Activated T-helper 9 cell treated with anti-CD3 and anti-CD28 coated beads, Interleukin-2, amount 50 U/mL, for 16 hours (primary cell): ENCODE measurements around the gene DGKQ.
A peak's percentile ranks its signal among the peaks of the same experiment; 100 is the strongest.
"Not testable (repeated sequence)": the region's sequence is repeated elsewhere in the genome, so short reads cannot be mapped to it uniquely, and the experiment has no call there.

ENCODE experiments used
- DNase-seq: peaks from one replicate; pipeline ENCODE4 v3.0.0-alpha.2; 2020; ENCODE audit warnings: low read depth

DGKQ gene

DNA sequence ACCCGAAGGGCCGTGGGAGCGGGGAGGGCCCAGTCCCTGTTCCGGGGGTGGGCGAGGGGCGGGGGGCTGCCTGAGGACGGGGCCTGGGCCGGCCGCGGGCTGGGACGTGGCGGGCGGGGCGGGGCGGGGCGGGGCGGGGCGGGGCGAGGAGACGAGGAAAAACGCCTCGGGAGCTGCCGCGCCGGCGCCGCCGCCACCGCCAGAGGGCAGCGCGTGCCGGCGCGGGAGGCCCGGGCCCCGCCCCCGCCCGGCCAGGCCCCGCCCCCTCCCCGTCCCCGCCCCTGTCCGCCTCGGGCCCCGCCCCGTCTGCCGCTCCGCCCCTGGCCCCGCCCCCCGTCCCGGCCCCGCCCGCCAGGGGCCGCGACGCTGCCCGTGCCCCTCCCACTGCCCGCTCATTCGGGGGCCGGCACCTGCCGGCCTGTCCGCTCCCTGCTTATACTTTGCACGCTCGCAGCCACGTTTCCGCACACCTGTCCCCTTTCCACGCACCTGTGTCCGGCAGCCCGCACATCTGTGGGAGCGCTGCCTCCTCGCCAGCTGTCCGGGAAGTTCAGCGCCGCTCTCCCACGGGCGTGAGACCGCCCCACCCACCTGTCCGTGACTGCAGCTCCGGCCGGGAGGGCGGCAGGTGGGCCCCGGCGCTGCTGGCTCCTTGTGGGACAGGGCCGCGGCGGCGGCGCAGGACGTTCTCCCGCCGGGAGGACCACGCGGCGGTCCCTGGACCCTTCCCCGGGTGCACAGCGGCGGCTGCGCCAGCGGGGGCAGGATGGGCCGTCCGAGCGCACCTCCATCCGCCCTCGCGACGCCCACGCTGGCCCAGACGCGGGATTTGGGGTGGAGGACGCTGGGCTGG lies 36.4 kb upstream of the DGKQ start:
- DNase-seq: peak; percentile 70

GRCh38 chr4:1008840-1009541 lies 35.6 kb upstream of the DGKQ start:
- peak; percentile 21 for DNase-seq

- no peak for DNase-seq
Measured at GRCh38 chr4:1006856-1007255, 33.5 kb upstream of the DGKQ start.

- no peak for DNase-seq
Measured at GRCh38 chr4:1004557-1005485, 31.5 kb upstream of the DGKQ start.

DNA sequence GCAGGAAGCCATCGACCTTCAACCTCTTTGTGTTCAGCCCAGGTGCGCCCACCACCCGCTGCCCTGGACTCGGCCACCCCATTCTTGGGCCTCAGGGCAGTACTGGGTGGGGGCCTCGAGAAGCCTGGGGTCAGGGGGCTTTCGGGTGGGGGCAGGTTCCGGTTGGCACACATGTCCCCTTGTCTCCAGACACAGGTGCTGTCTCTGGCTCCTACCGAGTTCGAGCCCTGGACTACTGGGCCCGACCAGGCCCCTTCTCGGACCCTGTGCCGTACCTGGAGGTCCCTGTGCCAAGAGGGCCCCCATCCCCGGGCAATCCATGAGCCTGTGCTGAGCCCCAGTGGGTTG lies 30.7 kb upstream of the DGKQ start:
- DNase-seq: no peak

- no peak for DNase-seq
Measured at GRCh38 chr4:1003271-1004070, 30.1 kb upstream of the DGKQ start.

- no peak for DNase-seq
Measured at GRCh38 chr4:1002631-1003251, 29.4 kb upstream of the DGKQ start.

GRCh38 chr4:1002131-1002630 lies 28.8 kb upstream of the DGKQ start:
- DNase-seq: no peak

- no peak for DNase-seq
Measured at GRCh38 chr4:1001561-1002130, 28.3 kb upstream of the DGKQ start.

GRCh38 chr4:1000686-1001260 lies 27.4 kb upstream of the DGKQ start:
- no peak for DNase-seq

- DNase-seq: no peak
Measured at GRCh38 chr4:999882-1000425, 26.6 kb upstream of the DGKQ start.

GRCh38 chr4:999240-999863 lies 26.0 kb upstream of the DGKQ start:
- DNase-seq: not testable (repeated sequence)

DNA sequence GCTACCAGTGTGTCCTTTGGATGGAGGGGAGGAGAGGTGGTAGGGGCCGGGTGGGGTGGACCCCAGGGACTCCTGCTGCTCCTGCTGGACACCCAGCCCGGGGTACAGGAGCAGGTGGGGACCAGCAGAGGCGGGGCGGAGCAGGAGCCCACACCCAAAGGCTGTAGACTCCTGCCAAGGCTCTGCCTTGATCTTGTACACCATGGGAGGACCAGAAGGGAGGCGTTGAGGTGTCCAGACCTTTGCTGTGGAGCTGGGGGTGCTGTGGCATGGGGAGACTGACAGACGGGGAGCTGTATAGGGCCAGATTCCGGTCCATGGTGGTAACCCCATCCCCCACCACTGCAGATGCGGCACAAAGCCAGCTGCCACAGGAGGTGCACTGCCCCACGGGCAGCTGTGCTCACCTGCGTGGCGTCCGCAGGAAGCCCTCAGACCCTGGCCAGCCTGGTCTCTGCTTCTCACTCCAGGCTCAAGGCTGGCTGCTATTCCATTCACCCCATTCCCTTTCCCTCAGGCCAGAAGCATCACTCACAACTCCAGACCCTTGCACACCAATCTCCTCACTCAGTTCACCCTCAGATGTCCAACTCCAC lies 24.8 kb upstream of the DGKQ start:
- DNase-seq: no peak

GRCh38 chr4:997375-998071 lies 24.2 kb upstream of the DGKQ start:
- no peak for DNase-seq

- no peak for DNase-seq
Measured at GRCh38 chr4:996997-997374, 23.6 kb upstream of the DGKQ start.

GRCh38 chr4:996030-996996 lies 22.9 kb upstream of the DGKQ start:
- no peak for DNase-seq

DNA sequence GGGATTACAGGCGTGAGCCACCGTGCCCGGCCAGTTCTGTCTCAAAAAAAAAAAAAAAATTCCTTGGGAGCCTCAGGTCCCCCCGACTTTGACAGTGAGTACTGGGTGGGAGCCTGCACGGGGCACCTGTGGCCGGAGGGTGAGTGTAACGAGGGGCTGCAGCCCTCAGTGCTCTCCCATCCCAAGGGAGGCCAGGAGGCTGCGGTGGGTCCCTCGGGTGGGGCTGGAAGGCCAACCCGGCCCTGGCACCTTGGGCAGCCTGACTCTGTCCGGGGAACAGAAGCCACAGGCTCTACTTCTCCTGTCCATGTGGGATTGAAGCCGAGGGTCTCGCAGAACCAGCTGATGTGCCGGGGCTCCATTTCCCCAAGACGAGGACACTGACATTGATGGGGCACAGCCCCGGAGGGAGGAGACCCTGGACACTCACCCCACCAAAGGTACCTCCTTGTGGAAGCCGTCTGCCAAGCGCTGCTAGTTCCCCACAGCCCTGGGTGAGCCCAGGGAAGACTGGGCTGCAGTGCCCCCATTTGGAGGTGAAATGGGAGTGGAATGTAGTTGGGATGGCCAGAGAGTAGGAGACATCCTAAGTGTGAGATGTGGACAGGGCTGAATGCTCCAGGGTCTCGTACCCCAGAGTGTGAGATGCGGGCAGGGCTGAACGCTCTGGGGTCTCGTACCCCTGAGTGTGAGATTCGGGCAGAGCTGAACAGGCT lies 22.1 kb upstream of the DGKQ start:
- no peak for DNase-seq
